DOHH2 (cell line): Measurements from ENCODE around the gene XCL2.

Experiments used
- EZH2phosphoT487 ChIP-seq: fragments of 200-600 bp; sonication (generic); IDR thresholded peaks from 2 replicates; pipeline ENCODE4 v1.6.1; 2017; ENCODE audit warnings: borderline replicate concordance, mild to moderate bottlenecking, antibody characterized with exemption, low read length, moderate library complexity, mixed read lengths
- TF ChIP-seq, protein P1 (sequence below): fragments of 200-600 bp; sonication (generic); IDR thresholded peaks from one replicate; pipeline ENCODE4 v1.5.1; 2014; ENCODE audit warnings: antibody characterized with exemption, mild to moderate bottlenecking, low read depth, low read length; ENCODE audit not compliant: poor library complexity, severe bottlenecking

DNA sequence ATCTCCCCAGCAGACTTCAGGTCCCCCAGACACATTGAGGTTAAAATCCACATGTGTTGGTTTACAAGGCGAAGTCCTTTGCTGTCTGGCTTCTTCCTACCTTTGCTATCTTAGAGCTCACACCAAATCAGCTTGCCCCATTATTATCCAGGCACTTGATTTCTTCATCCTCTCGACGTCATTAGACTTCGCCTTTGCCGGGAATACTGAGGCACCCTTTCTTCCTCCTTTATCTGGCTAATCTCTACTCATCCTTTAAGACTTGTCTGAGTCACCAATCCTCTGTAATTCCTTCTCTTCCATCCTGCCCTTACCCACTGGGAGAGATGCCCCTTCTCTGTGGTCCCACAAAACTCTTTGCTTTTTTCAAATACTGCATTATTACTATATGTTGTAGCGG lies 9.2 kb upstream of the XCL2 start:
- TF ChIP-seq, protein P1, sequence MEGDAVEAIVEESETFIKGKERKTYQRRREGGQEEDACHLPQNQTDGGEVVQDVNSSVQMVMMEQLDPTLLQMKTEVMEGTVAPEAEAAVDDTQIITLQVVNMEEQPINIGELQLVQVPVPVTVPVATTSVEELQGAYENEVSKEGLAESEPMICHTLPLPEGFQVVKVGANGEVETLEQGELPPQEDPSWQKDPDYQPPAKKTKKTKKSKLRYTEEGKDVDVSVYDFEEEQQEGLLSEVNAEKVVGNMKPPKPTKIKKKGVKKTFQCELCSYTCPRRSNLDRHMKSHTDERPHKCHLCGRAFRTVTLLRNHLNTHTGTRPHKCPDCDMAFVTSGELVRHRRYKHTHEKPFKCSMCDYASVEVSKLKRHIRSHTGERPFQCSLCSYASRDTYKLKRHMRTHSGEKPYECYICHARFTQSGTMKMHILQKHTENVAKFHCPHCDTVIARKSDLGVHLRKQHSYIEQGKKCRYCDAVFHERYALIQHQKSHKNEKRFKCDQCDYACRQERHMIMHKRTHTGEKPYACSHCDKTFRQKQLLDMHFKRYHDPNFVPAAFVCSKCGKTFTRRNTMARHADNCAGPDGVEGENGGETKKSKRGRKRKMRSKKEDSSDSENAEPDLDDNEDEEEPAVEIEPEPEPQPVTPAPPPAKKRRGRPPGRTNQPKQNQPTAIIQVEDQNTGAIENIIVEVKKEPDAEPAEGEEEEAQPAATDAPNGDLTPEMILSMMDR = no peak
- TF ChIP-seq EZH2phosphoT487 = no peak
